Measurements from ENCODE around the gene IFNL4.

DNA sequence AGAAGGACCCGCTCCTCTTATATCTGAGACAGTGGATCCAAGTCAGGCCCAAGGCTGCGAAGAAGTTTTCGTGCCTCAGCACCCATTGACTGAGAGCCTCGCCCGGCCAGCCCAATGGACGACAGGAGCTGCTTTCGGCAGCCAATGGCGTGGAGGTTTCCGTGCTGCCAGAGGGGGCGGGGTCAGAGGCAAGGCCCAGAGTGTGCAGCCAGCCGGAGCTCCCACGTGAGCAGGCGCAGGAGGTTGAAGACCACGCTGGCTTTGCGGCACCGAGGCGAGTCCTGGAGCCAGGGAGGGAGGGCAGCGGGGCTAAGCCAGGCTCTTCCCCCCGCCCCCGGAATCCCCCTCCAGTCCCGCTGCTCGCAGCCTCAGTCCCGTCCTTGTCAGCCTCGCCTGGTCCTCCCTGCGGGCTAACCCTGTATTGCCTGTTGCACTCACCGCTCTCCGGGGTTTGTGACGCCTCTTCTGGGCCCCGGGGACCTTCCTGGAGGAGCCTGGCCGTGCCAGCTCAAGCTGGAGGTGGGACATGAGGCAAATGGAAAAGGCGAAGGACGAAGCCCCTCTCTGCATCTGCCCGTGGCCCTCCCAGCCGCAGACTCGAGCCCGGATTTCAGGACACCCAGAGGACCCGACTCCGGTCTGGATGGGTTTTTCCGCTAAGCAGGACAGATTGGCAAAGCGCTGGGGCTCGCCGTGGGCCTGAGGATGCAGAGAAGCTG, 1.5 kb downstream of the IFNL4 start:
- TF ChIP-seq, protein P1, sequence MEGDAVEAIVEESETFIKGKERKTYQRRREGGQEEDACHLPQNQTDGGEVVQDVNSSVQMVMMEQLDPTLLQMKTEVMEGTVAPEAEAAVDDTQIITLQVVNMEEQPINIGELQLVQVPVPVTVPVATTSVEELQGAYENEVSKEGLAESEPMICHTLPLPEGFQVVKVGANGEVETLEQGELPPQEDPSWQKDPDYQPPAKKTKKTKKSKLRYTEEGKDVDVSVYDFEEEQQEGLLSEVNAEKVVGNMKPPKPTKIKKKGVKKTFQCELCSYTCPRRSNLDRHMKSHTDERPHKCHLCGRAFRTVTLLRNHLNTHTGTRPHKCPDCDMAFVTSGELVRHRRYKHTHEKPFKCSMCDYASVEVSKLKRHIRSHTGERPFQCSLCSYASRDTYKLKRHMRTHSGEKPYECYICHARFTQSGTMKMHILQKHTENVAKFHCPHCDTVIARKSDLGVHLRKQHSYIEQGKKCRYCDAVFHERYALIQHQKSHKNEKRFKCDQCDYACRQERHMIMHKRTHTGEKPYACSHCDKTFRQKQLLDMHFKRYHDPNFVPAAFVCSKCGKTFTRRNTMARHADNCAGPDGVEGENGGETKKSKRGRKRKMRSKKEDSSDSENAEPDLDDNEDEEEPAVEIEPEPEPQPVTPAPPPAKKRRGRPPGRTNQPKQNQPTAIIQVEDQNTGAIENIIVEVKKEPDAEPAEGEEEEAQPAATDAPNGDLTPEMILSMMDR (IDR thresholded peaks at IDR 0.05), result no peak
- TF ChIP-seq EP300 (IDR thresholded peaks at IDR 0.05) (no peak), POLR2A (IDR thresholded peaks at IDR 0.05) (no peak), POLR2AphosphoS5 (IDR thresholded peaks at IDR 0.05) (no peak)
